OCI-M2 (cell line): Measurements from ENCODE around the gene H1-8.
"Not testable (repeated sequence)": the region's sequence is repeated elsewhere in the genome, so short reads cannot be mapped to it uniquely, and the experiment has no call there.

Source experiments
- DNase-seq: peaks from one replicate; lab custom pipeline; 2025; ENCODE audit not compliant: unreplicated experiment; lab: John Stamatoyannopoulos, UW

Gene H1-8

DNA sequence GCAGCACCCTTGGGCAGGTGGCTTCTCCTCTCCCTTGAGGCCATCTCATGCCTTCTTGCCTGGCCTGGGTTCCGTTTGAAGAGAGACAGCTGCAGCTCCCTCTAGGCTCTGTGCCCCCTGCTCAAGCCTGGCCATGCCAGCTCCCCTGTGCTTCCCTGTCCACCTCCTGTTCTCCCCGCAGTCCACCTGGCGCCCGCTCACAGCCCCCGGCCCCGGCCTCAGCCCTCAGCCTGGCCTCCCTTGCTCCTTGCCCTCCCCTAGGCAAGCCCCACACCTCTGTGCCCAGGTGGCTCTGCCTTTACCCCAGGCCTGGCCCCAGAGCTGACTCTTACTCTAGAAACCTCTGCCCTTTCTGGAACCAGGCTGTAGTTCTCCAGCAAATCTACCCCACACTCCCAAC is 28.4 kb upstream of the H1-8 start:
- DNase-seq: no peak

DNA sequence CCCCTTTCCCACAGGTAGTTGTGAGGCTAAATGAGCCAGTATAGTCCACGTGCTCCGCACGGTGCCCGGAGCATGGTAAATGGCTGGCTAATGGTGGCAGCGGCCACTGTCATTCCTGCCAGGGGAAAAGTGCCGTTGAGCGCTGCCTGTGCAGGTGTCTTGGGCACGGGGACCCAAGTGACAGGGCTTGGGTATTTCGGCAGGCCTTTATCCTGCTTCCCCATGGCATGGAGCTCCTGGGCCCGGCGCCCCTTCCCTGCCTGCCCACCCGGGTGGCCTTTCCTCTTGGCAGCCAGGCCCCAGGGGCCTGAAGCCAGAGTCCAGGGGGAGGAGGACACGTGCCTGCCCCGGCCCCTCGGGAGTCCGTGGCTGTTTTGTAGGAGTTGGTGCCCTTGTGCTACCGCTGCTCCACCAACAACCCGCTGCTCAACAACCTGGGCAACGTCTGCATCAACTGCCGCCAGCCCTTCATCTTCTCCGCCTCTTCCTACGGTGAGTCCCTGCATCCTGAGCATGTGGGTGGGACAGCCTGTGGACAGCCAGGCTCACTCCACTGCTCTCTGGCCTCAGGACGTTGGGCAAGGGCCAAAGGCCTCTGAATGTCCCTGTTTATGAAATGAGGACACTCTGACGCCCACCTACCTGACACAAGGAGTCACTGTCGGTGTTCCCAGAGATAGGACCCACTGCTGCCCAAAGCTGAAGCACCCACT is 27.7 kb upstream of the H1-8 start:
- not testable (repeated sequence) for DNase-seq

DNA sequence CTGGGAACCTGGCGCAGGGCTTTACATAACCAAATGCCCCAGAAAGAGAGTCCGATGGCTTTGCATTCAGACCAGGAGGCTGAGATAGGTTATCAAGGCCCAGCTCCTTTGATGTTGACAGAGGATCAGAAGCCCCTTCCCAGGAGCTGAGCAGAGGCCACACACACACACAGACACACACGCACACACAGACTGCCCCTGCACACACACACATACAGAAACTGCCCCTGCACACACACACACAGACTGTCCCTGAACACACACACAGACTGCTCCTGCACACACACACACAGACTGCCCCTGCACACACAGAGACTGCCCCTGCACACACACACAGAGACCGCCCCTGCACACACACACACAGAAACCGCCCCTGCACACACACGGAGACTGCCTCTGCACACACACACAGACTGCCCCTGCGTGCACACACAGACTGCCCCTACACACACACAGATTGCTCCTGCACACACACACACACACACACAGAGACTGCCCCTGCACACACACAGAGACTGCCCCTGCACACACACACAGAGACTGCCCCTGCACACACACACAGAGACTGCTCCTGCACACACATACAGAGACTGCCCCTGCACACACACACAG is 27.0 kb upstream of the H1-8 start:
- not testable (repeated sequence) for DNase-seq

DNA sequence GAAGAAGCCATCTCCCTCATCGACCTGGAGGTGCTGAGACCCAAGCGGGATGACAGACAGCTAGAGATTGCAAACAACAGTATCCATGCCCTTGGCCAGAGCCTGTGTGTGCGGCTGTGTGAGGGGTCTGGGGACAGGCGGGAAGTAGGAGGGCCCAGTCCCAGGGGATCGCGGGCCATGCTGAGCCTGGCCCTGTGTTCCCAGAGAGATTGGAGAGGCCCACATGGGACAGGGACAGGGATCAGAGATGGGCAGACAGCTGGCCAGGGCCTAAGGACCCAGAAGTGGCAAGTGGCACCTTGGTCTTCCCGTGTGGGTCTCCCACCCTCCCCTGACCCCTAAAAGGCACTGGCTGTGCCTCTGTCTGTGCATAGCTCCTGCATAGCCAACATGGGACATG is 25.5 kb upstream of the H1-8 start:
- DNase-seq: no peak

DNA sequence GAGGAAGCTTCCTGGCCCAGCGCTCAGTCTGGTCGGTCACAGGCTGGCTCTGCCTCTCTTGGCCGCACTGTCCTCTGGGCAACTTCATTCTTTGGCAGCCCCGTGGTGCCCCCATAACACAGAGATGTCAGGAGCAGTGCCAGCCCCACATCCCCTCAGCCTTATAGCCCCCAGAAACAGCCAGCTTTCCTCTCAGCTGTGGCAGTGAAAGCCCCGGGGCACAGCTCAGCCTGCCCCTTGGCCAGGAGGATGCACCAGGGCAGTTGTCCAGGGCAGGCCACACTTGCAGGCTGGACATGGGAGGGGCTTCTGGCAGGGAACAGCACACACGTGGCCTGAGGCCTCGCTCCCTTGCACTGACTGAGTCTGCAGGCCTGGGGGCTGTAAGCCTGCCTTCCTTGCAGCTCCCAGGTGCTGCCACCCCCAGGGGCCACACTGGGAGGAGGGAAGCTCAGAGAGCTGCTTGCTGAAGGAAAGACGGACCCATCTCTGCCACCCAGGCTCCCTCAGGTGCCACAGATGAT is 24.9 kb upstream of the H1-8 start:
- DNase-seq: no peak

DNA sequence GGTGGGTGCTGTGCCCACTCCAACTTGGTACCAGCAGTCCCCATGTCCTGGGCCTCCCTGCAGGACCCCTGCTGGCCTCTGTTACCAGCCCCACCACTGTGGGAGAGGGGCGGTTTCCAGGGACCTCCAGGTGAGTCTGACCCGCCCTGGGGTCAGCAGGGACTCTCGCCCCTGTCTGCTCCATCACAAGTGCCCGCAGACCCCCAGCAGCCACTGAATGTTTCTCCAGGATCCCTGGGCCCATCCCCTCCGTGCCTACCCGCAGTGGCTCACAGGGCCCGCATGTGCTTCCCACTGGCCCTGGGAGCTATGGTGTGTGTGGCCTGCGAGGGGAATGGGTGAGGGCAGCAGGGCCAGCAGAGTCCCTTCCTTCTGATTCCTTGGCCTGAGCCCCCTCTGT is 24.4 kb upstream of the H1-8 start:
- no peak for DNase-seq

DNA sequence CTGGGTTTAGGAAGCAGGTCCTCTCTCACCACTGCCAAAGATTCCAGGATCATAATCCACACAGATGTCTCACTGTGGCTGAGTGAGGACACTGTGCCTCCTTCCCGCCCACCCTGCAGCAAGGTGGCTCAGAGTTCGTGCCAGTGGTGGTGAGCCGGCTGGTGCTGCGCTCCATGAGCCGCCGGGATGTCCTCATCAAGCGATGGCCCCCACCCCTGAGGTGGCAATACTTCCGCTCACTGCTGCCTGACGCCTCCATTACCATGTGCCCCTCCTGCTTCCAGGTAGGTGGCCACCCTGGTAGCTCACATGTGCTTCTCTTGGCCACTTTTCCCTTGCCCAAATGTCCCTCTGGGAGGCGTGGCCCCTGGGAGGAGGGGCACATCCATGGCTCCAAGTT is 23.5 kb upstream of the H1-8 start:
- no peak for DNase-seq

DNA sequence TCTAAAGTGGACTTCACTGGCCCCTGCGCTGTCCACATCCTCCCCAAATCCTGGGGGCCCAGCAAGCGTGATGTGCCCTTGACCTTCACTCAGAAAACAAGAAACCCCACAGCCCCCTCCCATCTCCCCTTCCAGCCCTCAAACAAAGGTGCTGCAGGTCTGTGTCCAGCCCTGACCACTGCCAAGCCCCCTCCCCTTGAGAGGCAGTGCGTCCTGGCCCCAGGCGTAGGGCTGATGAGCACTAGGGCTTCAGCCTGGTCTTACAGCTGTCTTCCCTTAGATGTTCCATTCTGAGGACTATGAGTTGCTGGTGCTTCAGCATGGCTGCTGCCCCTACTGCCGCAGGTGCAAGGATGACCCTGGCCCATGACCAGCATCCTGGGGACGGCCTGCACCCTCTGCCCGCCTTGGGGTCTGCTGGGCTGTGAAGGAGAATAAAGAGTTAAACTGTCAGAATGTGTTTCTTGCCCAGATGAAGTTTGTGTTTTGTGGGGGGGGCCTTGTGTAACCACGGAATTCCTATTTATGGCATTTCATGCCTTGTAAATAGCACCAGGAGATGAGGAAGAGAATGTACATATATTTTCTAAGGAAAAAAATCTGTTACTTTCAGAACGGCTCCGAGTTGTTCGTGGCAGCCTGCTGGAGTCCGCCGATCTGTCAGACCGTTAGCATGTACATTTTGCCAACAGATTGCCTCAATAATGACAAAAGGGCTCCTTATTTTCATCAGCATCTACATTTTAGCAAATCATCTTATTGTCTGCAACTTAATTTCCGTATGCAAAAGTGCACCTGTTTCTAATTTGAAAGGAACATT is 22.9 kb upstream of the H1-8 start:
- no peak for DNase-seq

DNA sequence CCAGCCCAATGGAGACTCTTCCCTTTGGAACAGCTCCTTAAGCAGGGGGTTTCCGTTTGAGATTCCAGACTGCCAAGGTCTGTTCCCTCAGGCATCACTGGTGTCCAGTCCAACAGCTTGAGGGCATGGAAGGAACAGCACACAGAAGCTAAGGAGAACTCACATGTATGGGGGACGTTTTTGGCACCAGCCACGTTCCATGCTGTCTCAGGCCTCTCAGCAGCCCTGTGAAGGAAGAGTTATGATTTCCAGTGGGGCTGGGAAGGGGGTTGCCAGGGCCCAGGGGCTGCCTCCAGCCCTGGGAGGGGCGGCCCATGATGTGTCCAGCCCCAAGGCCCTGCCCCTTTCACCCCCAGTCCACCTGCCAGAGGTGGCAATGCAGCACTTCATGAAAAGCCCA is 22.0 kb upstream of the H1-8 start:
- no peak for DNase-seq

DNA sequence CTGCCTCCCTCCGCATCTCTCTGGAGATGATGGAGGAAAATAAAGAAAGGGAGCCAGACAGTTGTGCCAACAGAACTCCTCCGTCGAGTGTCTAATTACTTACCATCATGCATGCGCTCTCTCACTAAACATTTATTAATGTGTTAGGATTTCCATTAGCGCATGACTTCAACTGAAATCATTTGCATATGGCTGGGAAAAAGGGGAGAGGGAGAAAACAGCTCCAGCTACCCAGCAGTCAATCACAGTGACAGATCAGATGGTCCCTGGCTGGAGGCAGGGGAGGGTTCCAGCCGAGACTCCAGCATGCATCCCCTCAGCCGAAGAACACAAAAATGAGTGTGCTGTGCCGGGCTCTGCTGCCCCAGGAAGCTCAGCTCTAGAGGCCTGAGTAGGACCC is 21.4 kb upstream of the H1-8 start:
- no peak for DNase-seq

DNA sequence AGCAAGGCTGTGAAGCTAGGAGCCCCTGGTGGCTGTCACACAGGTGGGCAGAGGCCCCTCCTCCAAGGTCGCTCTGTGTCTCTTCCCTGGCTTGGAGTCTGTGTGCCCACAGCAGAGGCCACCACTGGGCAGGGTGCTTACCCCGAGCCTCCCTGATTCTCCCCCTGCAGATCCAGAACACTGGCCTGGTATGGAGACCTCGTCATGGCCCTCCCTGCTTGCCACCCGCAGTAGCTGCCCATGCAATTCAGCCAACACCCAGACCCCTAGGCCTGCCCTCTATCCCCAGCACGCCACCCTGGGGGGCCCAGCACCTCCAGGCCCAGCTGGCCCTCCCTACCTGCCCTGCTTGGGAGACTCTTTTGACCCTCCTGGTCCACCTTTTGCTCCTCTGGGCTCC is 20.0 kb upstream of the H1-8 start:
- DNase-seq: no peak

DNA sequence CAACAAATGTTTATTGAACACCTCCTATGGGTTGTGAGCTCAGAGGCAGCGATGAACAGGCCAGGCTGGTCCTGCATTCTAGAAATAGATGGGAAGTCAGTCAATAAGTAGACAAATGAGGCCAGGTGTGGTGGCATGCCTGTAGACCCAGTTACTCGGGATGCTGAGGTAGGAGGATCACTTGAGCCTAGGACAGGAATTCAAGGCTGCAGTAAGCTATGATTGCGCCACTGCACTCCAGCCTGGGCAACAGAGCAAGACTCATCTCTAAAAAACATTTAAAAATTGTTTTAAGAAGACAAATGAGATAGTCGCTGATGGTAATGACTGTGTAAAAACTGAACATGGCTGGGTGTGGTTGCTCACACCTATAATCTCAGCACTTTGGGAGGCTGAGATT is 18.9 kb upstream of the H1-8 start:
- no peak for DNase-seq

DNA sequence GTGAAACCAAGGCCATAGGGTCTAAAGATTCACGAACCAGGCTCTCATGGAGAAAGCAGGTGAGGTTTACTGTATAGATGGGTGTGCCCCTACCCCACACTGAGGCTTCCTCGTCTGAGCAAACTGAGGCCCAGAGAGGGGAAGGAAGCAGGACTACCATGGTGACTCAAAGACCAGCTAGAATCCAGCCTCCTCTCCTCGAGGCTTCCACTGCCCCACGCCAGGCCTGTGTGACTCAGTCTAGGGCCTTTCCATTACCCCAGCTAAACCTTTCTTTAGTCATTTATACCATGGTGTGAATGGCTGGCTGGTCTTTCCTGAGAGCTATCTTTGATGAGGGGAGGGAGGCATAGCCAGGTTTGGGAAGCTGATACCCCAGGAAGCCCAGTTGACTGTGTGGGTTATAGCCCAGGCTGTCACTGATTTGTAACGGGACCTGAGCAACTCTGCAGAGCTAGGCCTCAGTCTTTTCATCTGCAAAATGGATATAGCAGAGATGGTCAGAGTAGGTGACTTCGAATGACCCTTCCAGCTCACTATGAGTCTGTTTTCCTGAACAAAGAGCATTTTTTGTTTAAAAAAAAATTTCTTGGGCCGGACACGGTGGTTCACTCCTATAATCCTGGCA is 17.5 kb upstream of the H1-8 start:
- DNase-seq: no peak

DNA sequence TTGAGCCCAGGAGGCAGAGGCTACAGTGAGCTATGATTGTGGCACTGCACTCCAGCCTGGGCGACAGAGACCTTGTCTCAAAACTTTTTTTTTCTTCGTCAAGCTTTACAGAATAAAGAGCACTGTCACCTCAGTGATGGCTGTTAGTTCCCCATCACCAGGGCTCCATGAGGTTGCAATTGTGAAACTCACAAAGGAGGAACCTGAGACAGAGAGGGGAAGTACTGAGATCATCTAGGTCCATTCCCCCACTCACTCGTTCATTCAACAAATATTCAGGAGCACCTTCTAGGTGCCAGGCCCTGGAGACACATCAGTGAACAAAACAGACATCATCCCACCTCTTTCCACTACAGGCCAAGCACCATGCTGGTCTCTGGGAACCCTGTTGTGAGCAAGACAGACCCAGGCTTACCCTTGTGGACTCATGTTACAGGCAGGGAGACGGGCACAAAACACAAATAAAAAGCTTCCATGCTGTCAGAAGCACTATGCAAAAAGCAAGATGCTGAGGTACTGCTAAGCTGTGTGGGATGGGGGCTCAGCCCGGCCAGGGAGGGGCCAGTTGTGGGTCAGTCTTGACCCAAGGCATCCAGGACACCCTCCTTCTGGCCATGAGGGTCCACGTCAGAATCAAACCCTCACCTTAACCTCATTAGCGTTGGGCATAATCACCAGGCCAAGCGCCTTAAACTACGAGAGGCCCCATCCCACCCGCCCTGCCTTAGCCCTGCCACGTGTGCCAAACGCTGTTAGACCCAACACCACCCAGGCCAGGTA is 16.7 kb upstream of the H1-8 start:
- no peak for DNase-seq

DNA sequence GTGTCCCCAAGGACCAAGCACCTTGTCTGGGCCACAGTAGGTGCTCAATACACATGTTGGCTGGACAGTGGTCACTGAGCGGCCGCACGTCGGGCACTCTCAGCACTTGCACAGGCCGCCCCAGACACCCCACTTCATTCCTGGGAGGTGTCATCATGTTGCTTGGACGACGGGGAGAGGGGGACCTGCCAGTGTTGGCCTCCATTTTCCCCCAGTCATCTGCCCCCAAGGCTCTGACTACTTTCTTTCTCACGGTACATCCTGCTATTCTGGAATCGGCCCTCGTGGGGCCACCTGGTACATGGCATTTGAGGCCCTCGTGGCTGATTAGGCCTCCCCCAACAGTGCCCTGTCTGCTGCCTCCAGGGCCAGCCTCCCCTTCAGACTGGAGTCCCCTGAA is 15.7 kb upstream of the H1-8 start:
- no peak for DNase-seq

DNA sequence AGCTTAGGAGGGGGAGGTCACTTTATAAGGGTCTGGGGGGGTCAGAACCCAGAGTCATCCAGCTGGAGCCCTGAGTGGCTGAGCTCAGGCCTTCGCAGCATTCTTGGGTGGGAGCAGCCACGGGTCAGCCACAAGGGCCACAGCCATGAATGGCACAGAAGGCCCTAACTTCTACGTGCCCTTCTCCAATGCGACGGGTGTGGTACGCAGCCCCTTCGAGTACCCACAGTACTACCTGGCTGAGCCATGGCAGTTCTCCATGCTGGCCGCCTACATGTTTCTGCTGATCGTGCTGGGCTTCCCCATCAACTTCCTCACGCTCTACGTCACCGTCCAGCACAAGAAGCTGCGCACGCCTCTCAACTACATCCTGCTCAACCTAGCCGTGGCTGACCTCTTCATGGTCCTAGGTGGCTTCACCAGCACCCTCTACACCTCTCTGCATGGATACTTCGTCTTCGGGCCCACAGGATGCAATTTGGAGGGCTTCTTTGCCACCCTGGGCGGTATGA is 14.3 kb upstream of the H1-8 start, which contains the start of gene RHO:
Gene RHO, plus strand, starts transcription at position 51 of the 512 bp plus-strand sequence. Its CDS starts 95 bp downstream, at position 146.
- no peak for DNase-seq

DNA sequence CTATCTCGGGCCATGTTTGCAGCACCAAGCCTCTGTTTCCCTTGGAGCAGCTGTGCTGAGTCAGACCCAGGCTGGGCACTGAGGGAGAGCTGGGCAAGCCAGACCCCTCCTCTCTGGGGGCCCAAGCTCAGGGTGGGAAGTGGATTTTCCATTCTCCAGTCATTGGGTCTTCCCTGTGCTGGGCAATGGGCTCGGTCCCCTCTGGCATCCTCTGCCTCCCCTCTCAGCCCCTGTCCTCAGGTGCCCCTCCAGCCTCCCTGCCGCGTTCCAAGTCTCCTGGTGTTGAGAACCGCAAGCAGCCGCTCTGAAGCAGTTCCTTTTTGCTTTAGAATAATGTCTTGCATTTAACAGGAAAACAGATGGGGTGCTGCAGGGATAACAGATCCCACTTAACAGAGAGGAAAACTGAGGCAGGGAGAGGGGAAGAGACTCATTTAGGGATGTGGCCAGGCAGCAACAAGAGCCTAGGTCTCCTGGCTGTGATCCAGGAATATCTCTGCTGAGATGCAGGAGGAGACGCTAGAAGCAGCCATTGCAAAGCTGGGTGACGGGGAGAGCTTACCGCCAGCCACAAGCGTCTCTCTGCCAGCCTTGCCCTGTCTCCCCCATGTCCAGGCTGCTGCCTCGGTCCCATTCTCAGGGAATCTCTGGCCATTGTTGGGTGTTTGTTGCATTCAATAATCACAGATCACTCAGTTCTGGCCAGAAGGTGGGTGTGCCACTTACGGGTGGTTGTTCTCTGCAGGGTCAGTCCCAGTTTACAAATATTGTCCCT is 13.4 kb upstream of the H1-8 start:
- no peak for DNase-seq

DNA sequence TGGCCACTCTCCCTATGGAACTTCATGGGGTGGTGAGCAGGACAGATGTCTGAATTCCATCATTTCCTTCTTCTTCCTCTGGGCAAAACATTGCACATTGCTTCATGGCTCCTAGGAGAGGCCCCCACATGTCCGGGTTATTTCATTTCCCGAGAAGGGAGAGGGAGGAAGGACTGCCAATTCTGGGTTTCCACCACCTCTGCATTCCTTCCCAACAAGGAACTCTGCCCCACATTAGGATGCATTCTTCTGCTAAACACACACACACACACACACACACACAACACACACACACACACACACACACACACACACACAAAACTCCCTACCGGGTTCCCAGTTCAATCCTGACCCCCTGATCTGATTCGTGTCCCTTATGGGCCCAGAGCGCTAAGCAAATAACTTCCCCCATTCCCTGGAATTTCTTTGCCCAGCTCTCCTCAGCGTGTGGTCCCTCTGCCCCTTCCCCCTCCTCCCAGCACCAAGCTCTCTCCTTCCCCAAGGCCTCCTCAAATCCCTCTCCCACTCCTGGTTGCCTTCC is 12.7 kb upstream of the H1-8 start:
- no peak for DNase-seq

DNA sequence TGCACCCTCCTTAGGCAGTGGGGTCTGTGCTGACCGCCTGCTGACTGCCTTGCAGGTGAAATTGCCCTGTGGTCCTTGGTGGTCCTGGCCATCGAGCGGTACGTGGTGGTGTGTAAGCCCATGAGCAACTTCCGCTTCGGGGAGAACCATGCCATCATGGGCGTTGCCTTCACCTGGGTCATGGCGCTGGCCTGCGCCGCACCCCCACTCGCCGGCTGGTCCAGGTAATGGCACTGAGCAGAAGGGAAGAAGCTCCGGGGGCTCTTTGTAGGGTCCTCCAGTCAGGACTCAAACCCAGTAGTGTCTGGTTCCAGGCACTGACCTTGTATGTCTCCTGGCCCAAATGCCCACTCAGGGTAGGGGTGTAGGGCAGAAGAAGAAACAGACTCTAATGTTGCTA is 12.2 kb upstream of the H1-8 start:
- DNase-seq: no peak
